ENCODE data around the gene ZNF611. TPM values are rescaled to one million over a fixed set of nuclear protein-coding genes. Genes with fewer than 3 reads are reported as not detected.
A peak's percentile ranks its signal among the peaks of the same experiment; 100 is the strongest.

The ZNF611 gene
- total and polyA plus RNA-seq, 9 of the 15 experiments (the other 6 are each of a cell fraction or from before 2014, with no cell fraction given) = 3.7 to 29.6 (median 12.8) TPM

DNA sequence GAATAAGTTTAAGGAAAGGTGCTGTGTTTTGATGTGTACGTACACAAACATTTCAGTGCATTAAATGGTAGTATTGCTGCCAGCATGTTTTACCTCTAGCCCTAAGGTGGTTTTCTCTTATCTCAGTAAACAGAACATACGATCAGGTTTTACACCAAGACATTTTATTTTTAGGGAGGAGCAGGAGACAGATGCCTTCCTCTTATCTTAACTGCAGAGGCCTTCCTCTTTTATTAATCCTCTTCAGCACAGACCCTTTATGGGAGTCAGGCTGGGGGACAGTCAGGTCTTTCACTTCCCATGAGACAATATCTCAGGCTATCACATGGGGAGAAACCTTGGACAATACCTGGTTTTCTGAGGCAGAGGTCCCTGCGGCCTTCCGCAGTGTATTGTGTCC, 14.9 kb upstream of the ZNF611 start:
- intact Hi-C loops (cut with micrococcal nuclease) = loop anchor here (2.0 kb wide), 1 partner anchor 501 kb away; no protein-coding TSS in a partner anchor
- peak in 1 of 4 experiments; percentile 47 for DNase-seq (ENCODE audit: extremely low read depth in 1 of 4, low spot score in 3 of 4)
- 7% methylated on average over 4 of the region's 4 CpGs for WGBS (ENCODE audit: insufficient coverage, low coverage, missing lambda C conversion rate)
- peak; percentile 8; the same call in 1 of the 2 replicates for TF ChIP-seq GATA2 (CRISPR knock-in tag; IDR thresholded peaks at IDR 0.05)
- no peak for TF ChIP-seq ZNF764 (CRISPR knock-in tag; IDR thresholded peaks at IDR 0.05; ENCODE audit: low read depth)
- TF ChIP-seq CBFA2T3 (IDR thresholded peaks at IDR 0.05) = peak; percentile 84
- no peak for TF ChIP-seq KDM5B (IDR thresholded peaks at IDR 0.05; ENCODE audit: insufficient replicate concordance, low read depth, low read length)
- TF ChIP-seq, protein P1, sequence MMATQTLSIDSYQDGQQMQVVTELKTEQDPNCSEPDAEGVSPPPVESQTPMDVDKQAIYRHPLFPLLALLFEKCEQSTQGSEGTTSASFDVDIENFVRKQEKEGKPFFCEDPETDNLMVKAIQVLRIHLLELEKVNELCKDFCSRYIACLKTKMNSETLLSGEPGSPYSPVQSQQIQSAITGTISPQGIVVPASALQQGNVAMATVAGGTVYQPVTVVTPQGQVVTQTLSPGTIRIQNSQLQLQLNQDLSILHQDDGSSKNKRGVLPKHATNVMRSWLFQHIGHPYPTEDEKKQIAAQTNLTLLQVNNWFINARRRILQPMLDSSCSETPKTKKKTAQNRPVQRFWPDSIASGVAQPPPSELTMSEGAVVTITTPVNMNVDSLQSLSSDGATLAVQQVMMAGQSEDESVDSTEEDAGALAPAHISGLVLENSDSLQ (IDR thresholded peaks at IDR 0.05) = no peak
- TF ChIP-seq, protein P2, sequence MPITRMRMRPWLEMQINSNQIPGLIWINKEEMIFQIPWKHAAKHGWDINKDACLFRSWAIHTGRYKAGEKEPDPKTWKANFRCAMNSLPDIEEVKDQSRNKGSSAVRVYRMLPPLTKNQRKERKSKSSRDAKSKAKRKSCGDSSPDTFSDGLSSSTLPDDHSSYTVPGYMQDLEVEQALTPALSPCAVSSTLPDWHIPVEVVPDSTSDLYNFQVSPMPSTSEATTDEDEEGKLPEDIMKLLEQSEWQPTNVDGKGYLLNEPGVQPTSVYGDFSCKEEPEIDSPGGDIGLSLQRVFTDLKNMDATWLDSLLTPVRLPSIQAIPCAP (CRISPR knock-in tag; IDR thresholded peaks at IDR 0.05; ENCODE audit: borderline replicate concordance) = no peak
- no peak for TF ChIP-seq SMAD4 (CRISPR knock-in tag; conservative IDR thresholded peaks at IDR 0.05)
- no peak for TF ChIP-seq TBL1XR1 (IDR thresholded peaks at IDR 0.05; ENCODE audit: low read length in 2 of 2)
- no peak for TF ChIP-seq CBX8 (IDR thresholded peaks at IDR 0.05; ENCODE audit: borderline replicate concordance, extremely low read depth, low read depth, low read length, poor library complexity, severe bottlenecking)
- TF ChIP-seq COPS2 (conservative IDR thresholded peaks at IDR 0.05) = no peak
- TF ChIP-seq KLF10 (CRISPR knock-in tag; IDR thresholded peaks at IDR 0.05) = no peak
- no peak for TF ChIP-seq TAF1 (IDR thresholded peaks at IDR 0.05; ENCODE audit: control insufficient read depth, extremely low read depth, insufficient read depth, low read length, severe bottlenecking)
- TF ChIP-seq DPF2 (IDR thresholded peaks at IDR 0.05) = no peak
- no peak for TF ChIP-seq ATF1 (CRISPR knock-in tag; IDR thresholded peaks at IDR 0.05)
- TF ChIP-seq ATF1 (tag; IDR thresholded peaks at IDR 0.05) = no peak
- TF ChIP-seq, protein P3, sequence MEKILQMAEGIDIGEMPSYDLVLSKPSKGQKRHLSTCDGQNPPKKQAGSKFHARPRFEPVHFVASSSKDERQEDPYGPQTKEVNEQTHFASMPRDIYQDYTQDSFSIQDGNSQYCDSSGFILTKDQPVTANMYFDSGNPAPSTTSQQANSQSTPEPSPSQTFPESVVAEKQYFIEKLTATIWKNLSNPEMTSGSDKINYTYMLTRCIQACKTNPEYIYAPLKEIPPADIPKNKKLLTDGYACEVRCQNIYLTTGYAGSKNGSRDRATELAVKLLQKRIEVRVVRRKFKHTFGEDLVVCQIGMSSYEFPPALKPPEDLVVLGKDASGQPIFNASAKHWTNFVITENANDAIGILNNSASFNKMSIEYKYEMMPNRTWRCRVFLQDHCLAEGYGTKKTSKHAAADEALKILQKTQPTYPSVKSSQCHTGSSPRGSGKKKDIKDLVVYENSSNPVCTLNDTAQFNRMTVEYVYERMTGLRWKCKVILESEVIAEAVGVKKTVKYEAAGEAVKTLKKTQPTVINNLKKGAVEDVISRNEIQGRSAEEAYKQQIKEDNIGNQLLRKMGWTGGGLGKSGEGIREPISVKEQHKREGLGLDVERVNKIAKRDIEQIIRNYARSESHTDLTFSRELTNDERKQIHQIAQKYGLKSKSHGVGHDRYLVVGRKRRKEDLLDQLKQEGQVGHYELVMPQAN (IDR thresholded peaks at IDR 0.05; ENCODE audit: borderline replicate concordance) = no peak
- no peak for TF ChIP-seq ZNF785 (CRISPR knock-in tag; IDR thresholded peaks at IDR 0.05)
- no peak for TF ChIP-seq ZNF121 (CRISPR knock-in tag; conservative IDR thresholded peaks at IDR 0.05)
- TF ChIP-seq JUN (IDR thresholded peaks at IDR 0.05; ENCODE audit: borderline replicate concordance, low read depth, low read length) = no peak
- TF ChIP-seq JUN (CRISPR knock-in tag; IDR thresholded peaks at IDR 0.05; ENCODE audit: borderline replicate concordance) = no peak
- TF ChIP-seq SREBF2 (CRISPR knock-in tag; IDR thresholded peaks at IDR 0.05) = no peak
- no peak for TF ChIP-seq SREBF1 (IDR thresholded peaks at IDR 0.05; ENCODE audit: borderline replicate concordance, low read depth, low read length)

More for the DNA sequence above, 14.9 kb upstream of the ZNF611 start:
- Histone ChIP-seq H2AFZ (ENCODE audit: low read depth, low read length) (no peak overlapping the region), H3K36me3 (ENCODE audit: control insufficient read depth, insufficient read depth, low read length) (no peaks in the 10 kb centered on the region), H3K79me2 (ENCODE audit: control insufficient read depth, insufficient read depth, low read length) (no peaks in the 10 kb centered on the region), H3K4me2 (ENCODE audit: insufficient read depth, low read length) (0 out of 2 replicates have a peak overlapping the region, but pooled peaks have one; percentile 11), H3K9ac (ENCODE audit: insufficient read depth in 1 of 2, low read depth in 2 of 2, low read length in 2 of 2) (no peak overlapping the region), H4K20me1 (replicated peaks; ENCODE audit: control insufficient read depth, insufficient read depth, low read length) (no peaks in the 10 kb centered on the region), H3K27ac (ENCODE audit: extremely low read depth, low read depth, low read length) (no peak overlapping the region), H3K27me3 (ENCODE audit: control insufficient read depth in 2 of 2, insufficient read depth in 2 of 2, low read length in 2 of 2) (no peaks in the 10 kb centered on the region), H3K4me3 (no peak overlapping the region), H3K9me1 (ENCODE audit: control insufficient read depth, insufficient read depth, low read length) (no peaks in the 10 kb centered on the region), H3K4me1 (replicated peaks in 1 of 2; ENCODE audit: control insufficient read depth in 2 of 2, insufficient read depth in 2 of 2, low read length in 2 of 2) (peaks cover 0 to 3% of the 10 kb centered on the region in 2 experiments; a peak in 3 of 5 replicates), H3K9me3 (replicated peaks; ENCODE audit: control insufficient read depth, insufficient read depth, low read depth, low read length) (peaks cover 5% of the 10 kb centered on the region; the same call in 1 of the 2 replicates)
- BruUV-seq (replicated peaks) = no TSS peak
- FAIRE-seq = no peak
- ChIA-PET CTCF (ENCODE audit: low intra/inter-chr PET ratio) (no interaction called here), POLR2A (no interaction called here)
- in situ Hi-C loops (cut with MboI) = no loop called here
- no peak for ATAC-seq

Measured in K562 (cell line).